GM18520 (cell line): ENCODE measurements around the gene NDOR1.
A peak's percentile ranks its signal among the peaks of the same experiment; 100 is the strongest.
"Not testable (repeated sequence)": the region's sequence is repeated elsewhere in the genome, so short reads cannot be mapped to it uniquely, and the experiment has no call there.

Experiments
- ATAC-seq: cut with Tn5 transposase; IDR thresholded peaks from one replicate; pipeline ENCODE4 v1.9.1; 2021; ENCODE audit not compliant: unreplicated experiment

The NDOR1 gene

GRCh38 chr9:137229903-137230704 is 24.6 kb downstream of the NDOR1 start:
- no peak for ATAC-seq

GRCh38 chr9:137230705-137231371 is 25.3 kb downstream of the NDOR1 start, which contains the start of gene SLC34A3:
Gene SLC34A3 (plus strand): TSS chr9:137230901. CDS start chr9:137231703, 802 bp downstream.
- no peak for ATAC-seq

DNA sequence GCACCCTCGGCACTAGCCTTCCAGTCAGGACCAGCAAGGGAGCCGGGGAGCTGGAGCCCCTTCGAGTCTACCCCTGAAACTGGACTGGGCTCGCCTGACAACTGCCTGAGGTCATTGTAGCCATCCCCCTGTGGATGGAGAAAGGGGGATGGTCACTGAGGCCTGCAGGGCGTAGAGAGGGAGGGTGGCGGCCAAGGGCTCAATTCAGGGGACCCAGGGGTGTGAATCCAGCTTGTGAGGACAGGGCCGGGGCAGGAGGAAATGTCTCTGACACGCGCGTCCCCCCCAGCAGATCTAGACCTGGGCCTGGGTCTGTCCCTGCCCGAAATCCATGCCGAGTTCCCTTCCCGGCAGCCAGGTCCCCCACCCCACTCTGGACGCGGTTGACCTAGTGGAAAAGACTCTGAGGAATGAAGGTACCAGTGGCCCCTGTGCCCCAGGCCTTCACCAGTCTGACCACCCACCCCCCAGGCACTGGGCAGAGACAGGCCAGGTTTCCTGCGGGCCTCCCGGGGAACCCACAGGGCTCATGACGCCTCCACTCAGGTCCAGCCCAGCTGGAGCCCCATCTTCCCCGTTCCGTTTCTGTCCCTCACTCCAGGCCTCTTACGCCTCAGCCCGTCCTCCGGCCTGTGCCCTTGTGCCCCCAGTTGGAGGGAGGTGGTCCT is 26.0 kb downstream of the NDOR1 start:
- no peak for ATAC-seq

GRCh38 chr9:137232101-137232500 is 26.6 kb downstream of the NDOR1 start:
- no peak for ATAC-seq

DNA sequence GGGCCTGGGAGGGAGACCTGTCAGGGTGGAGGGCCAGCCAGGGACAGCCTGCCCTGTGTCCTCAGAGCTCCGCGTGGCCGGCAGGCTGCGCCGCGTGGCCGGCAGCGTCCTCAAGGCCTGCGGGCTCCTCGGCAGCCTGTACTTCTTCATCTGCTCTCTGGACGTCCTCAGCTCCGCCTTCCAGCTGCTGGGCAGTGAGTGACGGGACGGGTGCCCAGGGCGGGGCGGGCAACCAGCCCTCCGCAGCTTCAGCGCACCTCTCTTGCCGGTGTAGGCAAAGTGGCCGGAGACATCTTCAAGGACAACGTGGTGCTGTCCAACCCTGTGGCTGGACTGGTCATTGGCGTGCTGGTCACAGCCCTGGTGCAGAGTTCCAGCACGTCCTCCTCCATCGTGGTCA is 27.0 kb downstream of the NDOR1 start:
- no peak for ATAC-seq

- ATAC-seq, result no peak
Measured at GRCh38 chr9:137233143-137233980, 27.9 kb downstream of the NDOR1 start.

- no peak for ATAC-seq
Measured at GRCh38 chr9:137234055-137234697, 28.7 kb downstream of the NDOR1 start.

DNA sequence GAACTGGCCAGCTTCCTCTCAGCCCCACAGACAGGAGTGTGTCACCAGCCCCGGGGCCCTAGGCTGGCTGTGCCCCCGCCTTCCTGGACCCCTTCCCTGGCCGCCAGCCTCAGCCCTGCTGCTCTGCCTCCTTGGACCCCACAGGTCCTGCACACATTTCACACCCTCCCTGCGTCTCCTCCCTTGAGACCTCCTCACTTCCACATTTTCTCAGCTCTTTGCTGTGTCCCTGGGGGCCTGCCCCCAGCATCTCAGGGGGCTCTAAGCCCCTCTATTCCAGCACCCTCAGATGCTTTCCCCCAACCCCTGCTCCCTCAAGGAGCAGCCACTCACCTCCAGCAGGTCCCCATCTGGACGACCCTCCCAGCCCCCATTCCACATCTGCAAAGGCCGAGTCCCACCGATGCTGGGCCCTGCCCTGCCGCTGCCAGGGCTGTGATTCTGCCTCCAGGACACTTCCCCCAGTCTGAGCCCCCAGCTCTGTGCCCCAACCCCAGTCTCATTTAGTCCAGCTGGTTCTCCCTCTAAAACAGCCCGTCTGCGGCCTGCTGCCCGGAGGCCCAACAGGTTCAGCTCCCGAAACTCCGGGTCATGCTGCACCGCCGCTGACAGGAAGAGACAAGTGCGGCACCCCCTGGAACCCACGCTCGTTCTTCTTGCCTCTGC is 29.4 kb downstream of the NDOR1 start:
- ATAC-seq, result no peak

DNA sequence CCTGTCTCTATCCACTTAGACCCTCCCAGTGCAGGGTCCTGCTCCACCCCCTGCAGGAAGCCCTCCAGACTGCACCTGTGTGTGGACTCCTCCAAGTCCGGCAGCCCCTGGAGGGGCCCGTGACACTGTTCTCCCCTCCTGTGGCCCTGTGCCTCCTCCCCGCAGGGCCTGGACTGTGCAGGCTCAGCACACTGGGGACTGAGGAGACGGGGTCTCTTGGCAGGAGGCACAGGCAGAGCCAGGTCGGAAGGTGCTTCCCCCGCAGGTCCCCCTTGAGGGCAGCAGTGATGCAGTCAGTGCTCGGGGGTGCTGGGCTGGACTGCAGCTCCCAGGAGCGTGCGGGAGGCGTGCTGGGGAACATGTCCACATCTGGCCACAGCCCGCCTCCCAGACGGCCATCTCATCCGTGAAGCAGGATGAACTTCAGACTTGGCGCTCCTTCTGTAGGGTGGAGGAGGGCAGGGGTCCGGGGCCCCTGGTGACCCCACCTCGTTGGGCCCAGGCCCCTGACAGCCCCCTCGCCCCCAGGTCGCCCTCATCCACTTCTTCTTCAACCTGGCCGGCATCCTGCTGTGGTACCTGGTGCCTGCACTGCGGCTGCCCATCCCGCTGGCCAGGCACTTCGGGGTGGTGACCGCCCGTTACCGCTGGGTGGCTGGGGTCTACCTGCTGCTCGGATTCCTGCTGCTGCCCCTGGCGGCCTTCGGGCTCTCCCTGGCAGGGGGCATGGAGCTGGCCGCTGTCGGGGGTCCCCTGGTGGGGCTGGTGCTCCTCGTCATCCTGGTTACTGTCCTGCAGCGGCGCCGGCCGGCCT is 30.1 kb downstream of the NDOR1 start:
- no peak for ATAC-seq

- no peak for ATAC-seq
Measured at GRCh38 chr9:137236238-137236935, 30.9 kb downstream of the NDOR1 start.

GRCh38 chr9:137236936-137237421 is 31.5 kb downstream of the NDOR1 start:
- ATAC-seq, result no peak

DNA sequence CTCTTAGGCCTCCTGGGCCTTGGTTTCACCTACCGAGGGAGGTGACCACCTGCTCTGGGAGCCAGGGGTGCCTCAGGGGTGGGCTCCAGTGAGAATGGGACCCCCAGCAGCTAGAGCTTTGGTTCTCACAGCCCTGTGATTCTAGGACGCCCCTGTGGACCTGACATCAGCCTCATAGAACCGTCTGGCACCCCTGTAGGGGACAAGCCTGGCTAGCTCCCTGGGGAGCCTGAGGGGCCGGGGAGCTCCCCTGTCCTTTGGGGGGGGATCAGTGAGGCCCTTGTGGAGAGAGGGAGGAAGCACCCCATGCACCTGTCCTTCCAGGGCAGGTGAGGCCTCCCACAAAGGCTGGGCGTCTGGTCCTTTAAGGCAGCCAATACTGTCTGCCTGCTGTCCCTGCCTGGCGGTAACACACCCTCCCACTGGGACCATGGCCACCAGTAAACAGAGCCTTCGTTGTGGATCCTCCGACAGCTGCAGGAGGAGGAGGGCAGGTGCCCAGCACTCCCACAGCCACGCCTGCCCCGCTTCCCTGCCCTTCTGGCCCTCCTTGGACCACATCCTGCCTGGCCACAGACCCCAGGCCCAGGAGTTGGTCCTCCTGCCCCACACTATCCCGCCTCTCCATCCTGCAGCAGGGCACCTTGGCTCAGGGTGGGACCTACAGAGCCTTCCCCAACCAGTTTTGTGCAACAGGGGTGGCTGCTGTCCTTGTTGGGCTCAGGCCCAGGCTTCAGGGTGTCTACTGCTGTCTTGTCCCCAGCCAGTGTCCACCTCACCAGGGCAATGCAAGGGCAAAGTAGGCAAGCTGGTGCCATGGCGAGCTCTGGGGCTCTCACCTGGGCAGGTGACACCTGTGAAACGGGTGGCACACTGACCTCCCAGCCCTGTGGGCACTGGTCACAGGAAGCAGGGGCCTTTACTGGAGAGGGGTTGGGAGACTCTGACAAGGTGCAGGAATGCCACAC is 32.5 kb downstream of the NDOR1 start:
- ATAC-seq, result no peak

GRCh38 chr9:137239541-137240200 is 34.2 kb downstream of the NDOR1 start:
- not testable (repeated sequence) for ATAC-seq

DNA sequence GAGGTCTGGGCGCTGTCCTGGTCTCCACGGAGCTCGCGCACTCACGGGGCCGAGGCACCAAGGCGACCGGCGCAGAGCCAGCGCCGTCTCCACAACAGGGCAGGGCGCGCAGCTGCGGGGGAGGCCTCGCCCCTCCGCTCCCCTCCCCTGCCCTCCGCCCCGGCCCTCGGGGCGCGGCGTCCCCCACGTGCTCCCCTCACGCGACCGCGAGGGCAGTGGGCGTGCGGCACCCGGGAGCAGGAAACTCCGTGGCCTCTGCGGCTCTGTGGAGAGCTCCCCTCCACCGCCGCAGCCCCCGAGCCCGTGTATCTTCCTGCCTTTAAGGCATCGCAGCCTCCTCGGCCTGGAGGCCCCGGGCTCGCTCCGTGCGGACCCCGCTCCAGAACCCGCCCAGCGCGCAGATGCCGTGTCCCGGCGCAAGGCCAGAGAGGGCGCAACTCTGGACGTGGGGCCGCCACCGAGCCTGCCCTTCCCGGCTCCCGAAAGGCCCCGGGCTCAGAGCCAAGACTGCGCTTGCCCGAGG is 34.9 kb downstream of the NDOR1 start:
- peak; percentile 2 for ATAC-seq

- peak; percentile 70 for ATAC-seq
Measured at GRCh38 chr9:137240841-137241489, 35.5 kb downstream of the NDOR1 start, which contains the start of gene TUBB4B. Gene TUBB4B (plus strand): TSS chr9:137241287. CDS start chr9:137241361, 74 bp downstream.
